ENCODE measurements around the gene ANO3.

- no peak for TF ChIP-seq EZH2 (IDR thresholded peaks at IDR 0.05; ENCODE audit: insufficient read depth, poor library complexity, severe bottlenecking)
- TF ChIP-seq EZH2phosphoT487 (IDR thresholded peaks at IDR 0.05; ENCODE audit: insufficient read depth, low read depth), result no peak
These were observed 378.6 kb downstream of the ANO3 start for GRCh38 chr11:26710489-26710888.

Measured in GM23248 (cell line).